Heart left ventricle (tissue), 16 donors: ENCODE results near the gene CGB7. TPM values are rescaled to one million over a fixed set of nuclear protein-coding genes. Genes with fewer than 3 reads are reported as not detected.
A peak's percentile ranks its signal among the peaks of the same experiment; 100 is the strongest.

Experiments
- ATAC-seq, 4 donors: fragments of 200-7000 bp; cut with Tn5 transposase; one replicate each; pipeline ENCODE4 v1.9.1; 2020 to 2022; ENCODE audit warnings: moderate library complexity in 4 of 4, mild to moderate bottlenecking in 3 of 4, moderate number of reproducible peaks in 1 of 4
- DNase-seq, 5 donors: peaks; one replicate each; pipeline ENCODE4 v3.0.0-alpha.2; 2020
- H3K27ac ChIP-seq, 12 donors: fragments of 200-600 bp; sonication (generic) in 4 of 12; one replicate each; pipeline versions ENCODE4 v1.5.0 to v1.8.0; 2016 to 2022; ENCODE audit warnings: mild to moderate bottlenecking in 2 of 12
- H3K27me3 ChIP-seq, 9 donors: fragments of 200-600 bp; sonication (generic) in 2 of 9; one replicate each; pipeline versions ENCODE4 v1.5.1 to v1.8.0; 2016 to 2022; ENCODE audit warnings: mild to moderate bottlenecking in 3 of 9
- H3K36me3 ChIP-seq, 9 donors: fragments of 200-600 bp; sonication (generic) in 2 of 9; one replicate each; pipeline versions ENCODE4 v1.5.0 to v1.8.0; 2018 to 2022; ENCODE audit warnings: mild to moderate bottlenecking in 2 of 9
- H3K4me1 ChIP-seq, 12 donors: fragments of 200-600 bp; sonication (generic) in 4 of 12; one replicate each; pipeline versions ENCODE4 v1.5.0 to v1.8.0; 2016 to 2022; ENCODE audit warnings: mild to moderate bottlenecking in 3 of 12
- H3K4me3 ChIP-seq, 12 donors: fragments of 200-600 bp; sonication (generic) in 4 of 12; one replicate each; pipeline versions ENCODE4 v1.5.0 to v1.8.0; 2017 to 2022; ENCODE audit warnings: mild to moderate bottlenecking in 9 of 12, moderate library complexity in 4 of 12
- H3K9me3 ChIP-seq, 12 donors: fragments of 200-600 bp; sonication (generic) in 4 of 12; one replicate each; pipeline versions ENCODE4 v1.5.0 to v1.8.0; 2016 to 2022; ENCODE audit warnings: mild to moderate bottlenecking in 1 of 12
- CTCF ChIP-seq, 12 donors: fragments of 200-600 bp; sonication (generic) in 4 of 12; IDR thresholded peaks; one replicate each; pipeline versions ENCODE4 v1.5.0 to v1.8.0; 2018 to 2022; ENCODE audit warnings: antibody characterized with exemption in 12 of 12, mild to moderate bottlenecking in 5 of 12
- POLR2A ChIP-seq, 2 donors: fragments of 450-650 bp; IDR thresholded peaks; one replicate each; pipeline ENCODE4 v1.6.1; 2017; ENCODE audit warnings: antibody characterized with exemption in 2 of 2, mild to moderate bottlenecking in 2 of 2, moderate library complexity in 2 of 2
- WGBS, 4 donors: extraction: QIAGEN DNeasy Blood & Tissue Kit in 2 of 4; methylation state at CpG; one replicate each; pipeline versions ENCODE4 v1.1.5 to v1.1.7; 2013 to 2018; 5-methylcytosine and 5-hydroxymethylcytosine counted together
- intact Hi-C, 10 donors: fragments of 100-400 bp; cut with DNase I; formaldehyde crosslinking; loops; one replicate each; pipeline versions ENCODE4 v1.11.1 to v1.14.2; 2022
- microRNA-seq, 4 donors: library from miRNA; unstranded; fragments of <30 nt; microRNA quantifications; one replicate each; pipeline versions ENCODE4 to v1.2.0, GENCODE V29; 2017 to 2020
- polyA plus RNA-seq, 2 donors: library from polyadenylated mRNA; stranded (reverse); fragments of 200-250 nt; gene quantifications; one replicate each; pipeline ENCODE4 v1.2.3, GENCODE V29; 2013
- total RNA-seq, 9 donors: library from RNA; depleted of rRNA in 2 of 9; stranded (reverse); fragments of >200 nt in 2 of 9; fragmentation: NEBNext Ultra II Directional in 3 of 9; extraction: Animal tissue kit (Norgen Biotek cat#: 25700) in 3 of 9; gene quantifications; one replicate each; pipeline versions ENCODE4 v1.1.0 to v1.2.4, GENCODE V29; 2016 to 2023
- donor health status: ischemic (EF 13 %, LVEDD 7.1; RV severe dilation, severe dysfunction).
- donor health status: healthy with polysubstance abuse.
- donor health status: DM: no; HTN: yes; CAD: no.
- donor health status: DM: no; HTN: no; CAD: no.
- donor health status: ischemic (EF 25% LVEDD 6.9; RV normal size, moderate dysfunction).
- donor health status: ischemic (EF 25% LVEDD 5.7; RV mildly dilated, moderate dysfunction).
- donor health status: healthy.
- donor health status: DM: yes; HTN: yes; CAD: no.
- donor health status: ischemic (EF 35%, LVEDD 5.7; RV mildly dilated, moderate dysfunction).
- donor health status: nonischemic (EF 11% LVEDD 7.7; RV severe dilation, severe dysfunction).
- donor health status: DM: yes; HTN: yes; CAD: no.
- donor health status: PGD.
- donor health status: ischemic (EF 29% LVEDD 5.4; RV normal size, mild dysfunction).
- donor health status: nonischemic (EF 23%, LVEDD 6.1; RV moderate dilation, normal function).

The CGB7 gene
- total and polyA plus RNA-seq, 11 donors, result 0.08 to 0.27 (median 0.08) TPM; not detected in 8

- Histone ChIP-seq H3K36me3 (peaks cover 0 to 88% (median 72%) of the 10 kb centered on the region in 9 donors), H3K4me3 (no peak overlapping the region), H3K27ac (no peak overlapping the region), H3K4me1 (no peaks in the 10 kb centered on the region), H3K9me3 (no peaks in the 10 kb centered on the region), H3K27me3 (no peaks in the 10 kb centered on the region)
- 93 to 97% (median 95%) methylated on average over 13 to 18 of the region's 18 CpGs for WGBS, 4 donors
- intact Hi-C loops, result no loop called here
- ATAC-seq, result no peak
- TF ChIP-seq CTCF (IDR thresholded peaks at IDR 0.05) (no peak), POLR2A (IDR thresholded peaks at IDR 0.05) (no peak)
- DNase-seq, result no peak
Observed at GRCh38 chr19:49009828-49010227, 47.7 kb downstream of the CGB7 start.

- Histone ChIP-seq H3K36me3 (peaks cover 0 to 93% (median 77%) of the 10 kb centered on the region in 9 donors), H3K9me3 (no peaks in the 10 kb centered on the region), H3K27ac (no peak overlapping the region), H3K4me3 (no peak overlapping the region), H3K4me1 (no peaks in the 10 kb centered on the region), H3K27me3 (no peaks in the 10 kb centered on the region)
- no peak for DNase-seq
- TF ChIP-seq POLR2A (IDR thresholded peaks at IDR 0.05) (no peak), CTCF (IDR thresholded peaks at IDR 0.05) (no peak)
- 95 to 98% (median 97%) methylated on average over 20 to 22 of the region's 22 CpGs for WGBS, 4 donors
- ATAC-seq, result no peak
- intact Hi-C loops, result no loop called here
Observed at GRCh38 chr19:49006905-49007304, 50.6 kb downstream of the CGB7 start.

GRCh38 chr19:49004964-49005614 is 52.5 kb downstream of the CGB7 start:
- Histone ChIP-seq H3K27me3 (no peaks in the 10 kb centered on the region), H3K36me3 (peaks cover 0 to 81% (median 63%) of the 10 kb centered on the region in 9 donors), H3K4me3 (no peak overlapping the region), H3K4me1 (no peaks in the 10 kb centered on the region), H3K9me3 (no peaks in the 10 kb centered on the region), H3K27ac (no peak overlapping the region)
- intact Hi-C loops, result no loop called here
- DNase-seq (peak in 1 of 5 donors; percentile 1), ATAC-seq (no peak)
- TF ChIP-seq POLR2A (IDR thresholded peaks at IDR 0.05), result no peak
- TF ChIP-seq CTCF (IDR thresholded peaks at IDR 0.05), result no peak
- WGBS, 4 donors, result 95 to 99% (median 96%) methylated on average over 7 of the region's 7 CpGs

Small RNA genes lying within 50 kb of the gene (microRNA-seq; reads per million reads assigned to microRNA genes)
- gene MIR6798, result 0 to 0.26 (median 0) reads per million in 4 donors

Other genes with a start within 250 kb of the CGB7 start
- 100 to 1,000 TPM in 1 of 9 donors, 10 to 100 TPM in 8; 39.8 to 103 (median 61.7) TPM for gene BCAT2, start 246.7 kb downstream of the CGB7 start, total RNA-seq
- gene BCAT2, start 246.7 kb downstream of the CGB7 start, polyA plus RNA-seq, result 10 to 100 TPM; 62.5 to 84.7 TPM
- 1 to 10 TPM in 8 of 9 donors, not detected in 1; 1.2 to 5.4 (median 3.3) TPM for gene HSD17B14, start 221.3 kb downstream of the CGB7 start, total RNA-seq
- 1 to 10 TPM; 1.6 to 2.7 TPM for gene HSD17B14, start 221.3 kb downstream of the CGB7 start, polyA plus RNA-seq
- gene PLEKHA4, start 189.1 kb downstream of the CGB7 start, total RNA-seq, result 10 to 100 TPM in 8 of 9 donors, 1 to 10 TPM in 1; 7.5 to 66.9 (median 24.8) TPM
- gene PLEKHA4, start 189.1 kb downstream of the CGB7 start, polyA plus RNA-seq, result 10 to 100 TPM; 28.6 to 32.0 TPM
- gene PPP1R15A, start 185.3 kb downstream of the CGB7 start, total RNA-seq, result 10 to 100 TPM; 51.7 to 88.2 (median 62.6) TPM
- gene PPP1R15A, start 185.3 kb downstream of the CGB7 start, polyA plus RNA-seq, result 100 to 1,000 TPM in 1 of 2 donors, 10 to 100 TPM in 1; 86.6 to 181 TPM
- 1 to 10 TPM in 1 of 9 donors, under 1 TPM in 5, not detected in 3; 0.21 to 1.1 (median 0.32) TPM for gene TULP2, start 159.0 kb downstream of the CGB7 start, total RNA-seq
- gene TULP2, start 159.0 kb downstream of the CGB7 start, polyA plus RNA-seq, result under 1 TPM in 1 of 2 donors, not detected in 1; 0.26 TPM
- 100 to 1,000 TPM; 200 to 428 (median 286) TPM for gene NUCB1, start 157.4 kb downstream of the CGB7 start, total RNA-seq
- 100 to 1,000 TPM; 179 to 384 TPM for gene NUCB1, start 157.4 kb downstream of the CGB7 start, polyA plus RNA-seq
- gene DHDH, start 124.0 kb downstream of the CGB7 start, total RNA-seq, result under 1 TPM in 1 of 9 donors, not detected in 8; 0.49 TPM
- under 1 TPM in 1 of 2 donors, not detected in 1; 0.15 TPM for gene DHDH, start 124.0 kb downstream of the CGB7 start, polyA plus RNA-seq
- 10 to 100 TPM; 17.9 to 68.4 (median 23.1) TPM for gene BAX, start 102.9 kb downstream of the CGB7 start, total RNA-seq
- gene BAX, start 102.9 kb downstream of the CGB7 start, polyA plus RNA-seq, result 10 to 100 TPM; 21.1 to 34.4 TPM
- 1,000 to 10,000 TPM in 4 of 9 donors, 100 to 1,000 TPM in 5; 484 to 6,770 (median 857) TPM for gene FTL, start 92.4 kb downstream of the CGB7 start, total RNA-seq
- gene FTL, start 92.4 kb downstream of the CGB7 start, polyA plus RNA-seq, result 1,000 to 10,000 TPM in 1 of 2 donors, 100 to 1,000 TPM in 1; 836 to 1,542 TPM
- gene GYS1, start 64.4 kb downstream of the CGB7 start, total RNA-seq, result 100 to 1,000 TPM; 125 to 264 (median 173) TPM
- gene GYS1, start 64.4 kb downstream of the CGB7 start, polyA plus RNA-seq, result 100 to 1,000 TPM; 114 to 154 TPM
- gene RUVBL2, start 63.9 kb downstream of the CGB7 start, total RNA-seq, result 10 to 100 TPM; 41.4 to 93.9 (median 50.9) TPM
- 100 to 1,000 TPM in 1 of 2 donors, 10 to 100 TPM in 1; 68.0 to 109 TPM for gene RUVBL2, start 63.9 kb downstream of the CGB7 start, polyA plus RNA-seq
- gene LHB, start 40.7 kb downstream of the CGB7 start, total RNA-seq, result not detected
- not detected for gene LHB, start 40.7 kb downstream of the CGB7 start, polyA plus RNA-seq
- gene CGB3, start 33.4 kb downstream of the CGB7 start, total RNA-seq, result not detected
- gene CGB3, start 33.4 kb downstream of the CGB7 start, polyA plus RNA-seq, result not detected
- not detected for gene CGB2, start 25.9 kb downstream of the CGB7 start, total RNA-seq
- not detected for gene CGB2, start 25.9 kb downstream of the CGB7 start, polyA plus RNA-seq
- gene CGB1, start 20.9 kb downstream of the CGB7 start, total RNA-seq, result not detected
- not detected for gene CGB1, start 20.9 kb downstream of the CGB7 start, polyA plus RNA-seq
- not detected for gene CGB5, start 13.9 kb downstream of the CGB7 start, total RNA-seq
- not detected for gene CGB5, start 13.9 kb downstream of the CGB7 start, polyA plus RNA-seq
- not detected for gene CGB8, start 8.6 kb downstream of the CGB7 start, total RNA-seq
- gene CGB8, start 8.6 kb downstream of the CGB7 start, polyA plus RNA-seq, result not detected
- not detected for gene NTF4, start 7.1 kb upstream of the CGB7 start, total RNA-seq
- under 1 TPM in 1 of 2 donors, not detected in 1; 0.76 TPM for gene NTF4, start 7.1 kb upstream of the CGB7 start, polyA plus RNA-seq
- 1 to 10 TPM in 2 of 9 donors, under 1 TPM in 7; 0.12 to 1.6 (median 0.36) TPM for gene KCNA7, start 14.9 kb upstream of the CGB7 start, total RNA-seq
- gene KCNA7, start 14.9 kb upstream of the CGB7 start, polyA plus RNA-seq, result 1 to 10 TPM in 1 of 2 donors, under 1 TPM in 1; 0.07 to 2.2 TPM
- gene SNRNP70, start 27.7 kb upstream of the CGB7 start, total RNA-seq, result 100 to 1,000 TPM in 4 of 9 donors, 10 to 100 TPM in 5; 61.6 to 115 (median 92.2) TPM
- 100 to 1,000 TPM in 1 of 2 donors, 10 to 100 TPM in 1; 96.6 to 163 TPM for gene SNRNP70, start 27.7 kb upstream of the CGB7 start, polyA plus RNA-seq
- gene LIN7B, start 56.6 kb upstream of the CGB7 start, total RNA-seq, result 10 to 100 TPM; 13.4 to 55.8 (median 22.6) TPM
- 10 to 100 TPM; 12.6 to 40.5 TPM for gene LIN7B, start 56.6 kb upstream of the CGB7 start, polyA plus RNA-seq
- 1 to 10 TPM in 6 of 9 donors, under 1 TPM in 3; 0.69 to 3.1 (median 1.3) TPM for gene C19orf73, start 61.4 kb upstream of the CGB7 start, total RNA-seq
- gene C19orf73, start 61.4 kb upstream of the CGB7 start, polyA plus RNA-seq, result 1 to 10 TPM; 1.4 to 3.8 TPM
- 1 to 10 TPM; 2.7 to 7.7 (median 5.1) TPM for gene PPFIA3, start 61.8 kb upstream of the CGB7 start, total RNA-seq
- 10 to 100 TPM in 1 of 2 donors, 1 to 10 TPM in 1; 7.4 to 12.8 TPM for gene PPFIA3, start 61.8 kb upstream of the CGB7 start, polyA plus RNA-seq
- gene HRC, start 97.6 kb upstream of the CGB7 start, total RNA-seq, result 1,000 to 10,000 TPM in 4 of 9 donors, 100 to 1,000 TPM in 5; 544 to 1,953 (median 875) TPM
- 100 to 1,000 TPM; 267 to 867 TPM for gene HRC, start 97.6 kb upstream of the CGB7 start, polyA plus RNA-seq
- gene TRPM4, start 100.0 kb upstream of the CGB7 start, total RNA-seq, result 10 to 100 TPM; 19.3 to 34.5 (median 25.8) TPM
- gene TRPM4, start 100.0 kb upstream of the CGB7 start, polyA plus RNA-seq, result 10 to 100 TPM; 16.8 to 45.3 TPM